NCI-H128 (cell line): ENCODE measurements around the gene LYPD5.
"Not testable (repeated sequence)": the region's sequence is repeated elsewhere in the genome, so short reads cannot be mapped to it uniquely, and the experiment has no call there.

Experiments
- DNase-seq: peaks from one replicate; lab custom pipeline; 2025; ENCODE audit not compliant: unreplicated experiment; lab: John Stamatoyannopoulos, UW

Gene LYPD5

GRCh38 chr19:43802216-43802951 is at the start of gene LYPD5:
Gene LYPD5, minus strand, starts transcription at chr19:43802447. Its CDS starts 67 bp downstream, at chr19:43802380.
- DNase-seq = no peak

GRCh38 chr19:43848821-43849220 is 46.6 kb upstream of the LYPD5 start:
- DNase-seq = no peak

- DNase-seq = no peak
Measured at GRCh38 chr19:43847884-43848283, 45.6 kb upstream of the LYPD5 start.

GRCh38 chr19:43847246-43847645 is 45.0 kb upstream of the LYPD5 start:
- DNase-seq = no peak

- no peak for DNase-seq
Measured at GRCh38 chr19:43842007-43842406, 39.8 kb upstream of the LYPD5 start.

GRCh38 chr19:43839139-43839538 is 36.9 kb upstream of the LYPD5 start:
- DNase-seq = no peak

- DNase-seq = peak; percentile 57
Measured at GRCh38 chr19:43826787-43827754, 24.8 kb upstream of the LYPD5 start, which contains the start of gene ZNF283. Gene ZNF283, plus strand, starts transcription at chr19:43827321. Its CDS starts 6,184 bp downstream, at chr19:43833505.

GRCh38 chr19:43824572-43824971 is 22.3 kb upstream of the LYPD5 start:
- DNase-seq = not testable (repeated sequence)

- DNase-seq = not testable (repeated sequence)
Measured at GRCh38 chr19:43823856-43824255, 21.6 kb upstream of the LYPD5 start.

- DNase-seq = no peak
Measured at GRCh38 chr19:43820884-43821215, 18.6 kb upstream of the LYPD5 start.

GRCh38 chr19:43820098-43820883 is 18.0 kb upstream of the LYPD5 start:
- DNase-seq = no peak

- DNase-seq = no peak
Measured at GRCh38 chr19:43818500-43818899, 16.3 kb upstream of the LYPD5 start.

GRCh38 chr19:43817454-43817853 is 15.2 kb upstream of the LYPD5 start:
- DNase-seq = not testable (repeated sequence)

GRCh38 chr19:43814663-43815352 is 12.6 kb upstream of the LYPD5 start:
- no peak for DNase-seq

- DNase-seq = no peak
Measured at GRCh38 chr19:43812688-43813087, 10.4 kb upstream of the LYPD5 start.

- DNase-seq = no peak
Measured at GRCh38 chr19:43812259-43812658, 10.0 kb upstream of the LYPD5 start.

- DNase-seq = no peak
Measured at GRCh38 chr19:43811837-43812236, 9.6 kb upstream of the LYPD5 start.

- DNase-seq = peak; percentile 46
Measured at GRCh38 chr19:43809762-43810696, 7.8 kb upstream of the LYPD5 start.

- DNase-seq = no peak
Measured at GRCh38 chr19:43807651-43808050, 5.4 kb upstream of the LYPD5 start.
